HG03159 (cell line): ENCODE results near the gene NDOR1.

Experiments
- ATAC-seq: cut with Tn5 transposase; IDR thresholded peaks from one replicate; pipeline ENCODE4 v1.9.1; 2021; ENCODE audit warnings: mild to moderate bottlenecking, moderate library complexity; ENCODE audit not compliant: unreplicated experiment

Gene NDOR1

DNA sequence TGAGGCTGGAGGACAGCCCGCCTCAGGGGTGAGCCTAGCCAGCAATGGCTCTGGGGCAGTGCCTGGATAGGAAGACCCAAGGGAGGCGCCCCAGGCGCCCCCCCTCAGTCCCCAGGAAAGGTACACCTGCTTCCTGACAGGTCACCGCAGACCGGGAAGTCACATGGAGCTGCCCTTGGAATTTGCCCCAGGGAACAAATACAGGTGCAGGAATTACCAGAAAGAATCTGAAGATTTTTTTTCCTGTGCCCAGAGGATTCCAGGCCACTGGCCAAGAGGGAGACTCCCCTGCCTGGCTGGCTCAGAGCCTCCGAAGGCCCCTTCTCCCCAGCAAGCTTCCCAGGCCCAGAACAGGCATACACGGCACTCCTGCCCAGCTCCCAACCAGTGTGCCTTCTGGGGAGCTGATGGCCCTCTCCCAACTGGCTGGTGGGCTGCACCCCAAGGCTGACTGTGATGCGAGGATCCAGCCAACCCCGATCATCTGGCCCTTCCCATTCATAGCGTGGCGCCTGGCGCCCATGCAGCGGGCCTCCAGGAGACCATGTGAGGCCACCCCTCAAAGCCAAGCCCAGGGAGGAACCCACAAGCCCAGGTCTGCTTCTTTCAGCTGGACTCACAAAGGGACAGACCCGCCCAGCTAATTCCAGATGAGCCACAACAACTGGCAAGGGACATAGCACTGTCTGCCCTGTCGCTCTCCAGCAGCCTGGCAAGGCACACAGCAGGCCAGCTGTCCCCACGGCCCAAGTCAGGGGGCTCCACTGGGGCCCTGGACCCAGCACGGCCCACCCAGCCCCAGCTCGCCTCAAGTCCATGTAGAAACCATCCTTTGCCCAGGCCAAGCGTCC, 7.2 kb upstream of the NDOR1 start:
- no peak for ATAC-seq

DNA sequence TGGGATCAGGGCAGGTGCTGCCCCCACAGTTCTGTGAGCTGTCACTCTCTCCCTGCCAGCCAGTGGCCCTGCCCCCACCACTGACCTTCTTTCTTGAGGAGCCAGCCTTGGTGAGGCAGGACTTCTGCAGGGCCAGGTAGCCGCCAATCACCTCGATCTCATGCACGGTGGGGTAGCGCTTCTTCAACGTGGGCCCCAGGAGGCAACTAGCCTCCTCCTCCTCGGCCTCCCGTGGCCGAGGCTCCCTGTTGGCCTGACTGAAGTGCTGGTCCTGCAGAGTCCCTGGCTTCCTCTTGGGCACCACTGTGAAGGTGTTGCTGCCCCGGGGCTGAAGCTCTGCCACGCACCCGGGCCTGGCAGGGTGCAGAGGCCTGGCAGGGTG, 6.6 kb upstream of the NDOR1 start:
- no peak for ATAC-seq

DNA sequence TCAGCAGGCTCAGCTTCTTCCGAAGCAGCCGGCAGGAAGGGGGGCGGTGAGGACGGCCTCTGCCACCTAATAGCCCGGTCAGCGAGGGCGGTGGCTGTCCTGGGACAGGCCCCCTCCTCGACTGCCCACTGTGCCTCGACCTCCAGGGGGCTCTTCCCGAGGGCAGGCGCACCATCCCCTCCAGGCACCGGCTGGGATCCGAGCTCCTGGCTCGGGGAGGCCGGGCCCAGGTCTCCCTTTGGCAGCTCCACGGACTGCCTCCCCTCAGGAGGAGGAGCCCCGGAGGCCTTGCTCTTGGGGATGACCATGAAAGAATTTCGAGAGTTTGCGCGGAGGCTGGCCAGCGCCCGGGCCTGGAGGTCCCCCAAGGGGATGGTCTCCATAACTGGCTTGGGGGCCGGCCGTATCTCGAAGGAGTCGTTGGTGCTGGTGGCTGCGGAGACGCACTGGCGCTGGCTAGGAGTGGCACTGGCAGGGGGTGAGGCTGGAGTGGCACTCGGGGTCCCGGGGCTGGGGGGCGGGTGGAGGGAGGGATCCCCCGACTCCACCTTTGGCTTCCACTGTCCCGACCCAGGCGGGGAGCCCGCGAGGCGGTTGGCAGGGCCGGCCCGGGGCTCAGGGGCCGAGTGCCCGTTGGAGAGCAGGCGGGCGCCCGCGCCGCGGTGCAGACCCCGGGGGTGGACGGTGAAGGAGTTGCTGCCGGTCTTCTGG, 5.9 kb upstream of the NDOR1 start:
- no peak for ATAC-seq

DNA sequence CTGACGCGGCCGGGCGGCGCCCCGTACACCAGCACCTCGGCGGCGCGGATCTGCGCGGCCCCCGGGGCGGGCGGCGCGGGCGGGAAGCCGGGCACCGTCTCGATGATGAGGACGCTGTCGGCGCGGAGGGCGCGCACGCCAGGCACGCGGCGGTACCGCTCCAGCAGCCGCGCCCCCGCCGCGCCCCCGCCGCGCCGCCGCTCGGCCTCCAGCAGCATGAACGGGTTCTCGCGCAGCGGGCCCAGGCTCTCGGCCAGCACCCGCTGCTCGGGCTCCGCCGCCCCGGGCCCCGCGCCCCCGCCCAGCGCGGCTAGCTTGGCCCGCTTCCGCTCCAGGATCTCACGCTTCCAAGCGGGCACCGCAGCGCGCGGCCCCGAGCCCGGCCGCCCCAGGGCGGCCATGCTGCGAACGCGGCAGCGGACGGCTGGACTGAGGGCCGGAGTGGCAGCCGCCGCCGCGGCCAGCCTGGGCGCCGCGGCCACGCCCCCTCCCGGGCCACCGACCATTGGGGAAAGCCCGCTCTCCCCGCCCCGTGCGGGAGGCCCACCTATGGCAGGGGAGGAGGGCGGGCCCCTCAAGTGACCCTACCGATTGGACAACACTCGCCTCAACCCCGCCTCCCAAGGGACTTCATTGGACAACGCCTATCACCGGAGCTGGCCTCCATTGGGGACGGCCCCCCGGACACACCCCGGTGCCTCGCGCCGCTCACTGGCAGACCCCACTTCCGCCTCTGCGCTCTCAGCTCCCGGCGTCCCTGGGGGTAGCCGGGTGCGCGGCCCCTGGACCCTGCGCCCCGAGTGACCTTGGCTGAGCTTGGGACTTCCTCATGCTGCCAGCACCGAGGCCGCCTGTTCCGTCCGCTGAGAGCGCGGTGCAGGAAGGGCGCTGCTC, 4.9 kb upstream of the NDOR1 start, which contains the start of gene TPRN:
Gene TPRN, minus strand, starts transcription at position 431 of the 894 bp plus-strand sequence. Its CDS starts 30 bp downstream, at position 401.
- ATAC-seq: peak; percentile 84

DNA sequence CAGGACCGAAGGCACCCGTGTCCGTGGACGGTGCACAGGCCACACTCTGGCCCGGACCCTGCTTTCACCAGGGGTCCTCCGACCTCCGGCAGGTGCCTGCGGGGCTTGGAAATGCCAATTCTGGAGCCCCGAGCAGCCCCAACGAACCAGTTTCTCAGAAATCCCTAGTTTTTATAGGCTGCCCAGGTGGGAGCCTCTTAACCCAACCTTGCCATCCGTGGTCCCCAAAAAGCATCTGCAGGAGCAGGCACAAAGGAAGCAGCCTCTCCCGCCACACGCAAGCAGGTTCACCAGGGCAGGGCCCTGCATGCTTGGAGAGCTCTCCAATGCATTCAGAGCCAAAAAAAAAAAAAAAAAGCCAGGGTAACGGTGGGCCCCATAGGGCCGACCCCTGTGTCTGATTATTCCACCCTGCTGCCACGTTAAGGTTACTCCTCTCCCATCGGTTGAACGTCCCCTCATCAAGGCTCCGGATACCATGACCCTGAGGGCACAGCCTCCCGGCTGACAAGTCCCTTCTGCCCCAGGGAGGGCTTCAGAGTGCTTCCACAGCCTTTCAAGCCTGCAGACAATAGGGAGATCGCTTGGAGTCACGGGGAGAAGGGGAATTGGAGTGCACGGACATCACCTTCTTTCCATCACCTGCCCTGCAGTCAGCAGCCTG, 4.2 kb upstream of the NDOR1 start:
- ATAC-seq: no peak

DNA sequence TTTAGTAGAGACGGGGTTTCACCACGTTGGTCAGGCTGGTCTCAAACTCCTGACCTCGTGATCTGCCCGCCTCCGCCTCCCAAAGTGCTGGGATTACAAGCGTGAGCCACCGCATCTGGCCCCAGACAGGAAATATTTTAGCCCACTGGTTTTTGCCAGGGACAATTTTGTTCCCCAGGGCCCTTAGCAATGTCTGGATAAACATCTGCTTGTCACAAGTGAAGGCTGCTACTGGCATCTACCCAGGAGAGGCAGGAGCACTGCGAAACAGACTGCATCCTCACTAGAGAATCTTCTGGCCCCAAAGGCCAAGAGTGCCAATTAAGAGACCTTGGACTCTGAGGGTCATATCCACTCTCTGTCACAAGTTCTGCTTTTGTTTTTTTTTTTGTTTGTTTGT, 2.5 kb upstream of the NDOR1 start:
- no peak for ATAC-seq

DNA sequence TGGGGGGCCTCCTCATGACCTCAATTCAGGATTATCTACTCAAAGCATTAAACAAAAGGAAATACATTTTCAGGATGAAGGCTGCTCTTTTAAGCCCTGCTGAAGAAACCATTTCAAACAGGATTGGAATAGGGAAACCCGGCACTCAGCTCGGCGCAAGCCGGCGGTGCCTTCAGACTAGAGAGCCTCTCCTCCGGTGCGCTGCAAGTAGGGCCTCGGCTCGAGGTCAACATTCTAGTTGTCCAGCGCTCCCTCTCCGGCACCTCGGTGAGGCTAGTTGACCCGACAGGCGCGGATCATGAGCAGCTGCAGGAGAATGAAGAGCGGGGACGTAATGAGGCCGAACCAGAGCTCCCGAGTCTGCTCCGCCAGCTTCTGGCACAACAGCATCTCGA, 772 bp upstream of the NDOR1 start:
- no peak for ATAC-seq

DNA sequence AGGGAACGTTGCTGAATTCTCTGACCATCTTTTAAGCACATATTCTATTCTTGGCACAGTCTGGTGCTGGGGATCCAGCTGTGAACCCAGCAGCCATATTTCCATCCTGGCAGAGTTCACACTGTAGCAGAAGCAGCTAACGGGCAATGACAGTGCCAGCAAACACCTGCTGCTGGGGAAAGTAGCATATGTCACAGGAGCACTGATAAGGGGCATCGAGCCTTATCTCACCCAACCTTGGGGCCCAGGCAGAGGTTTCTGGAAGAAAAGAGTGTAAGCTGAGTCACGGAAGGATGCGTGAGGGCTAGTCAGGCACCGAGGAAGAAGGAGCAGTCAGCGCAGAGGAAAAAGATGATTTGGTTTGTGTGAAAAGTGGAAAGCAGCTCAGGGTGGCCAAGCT, 1.1 kb downstream of the NDOR1 start:
- ATAC-seq: no peak

DNA sequence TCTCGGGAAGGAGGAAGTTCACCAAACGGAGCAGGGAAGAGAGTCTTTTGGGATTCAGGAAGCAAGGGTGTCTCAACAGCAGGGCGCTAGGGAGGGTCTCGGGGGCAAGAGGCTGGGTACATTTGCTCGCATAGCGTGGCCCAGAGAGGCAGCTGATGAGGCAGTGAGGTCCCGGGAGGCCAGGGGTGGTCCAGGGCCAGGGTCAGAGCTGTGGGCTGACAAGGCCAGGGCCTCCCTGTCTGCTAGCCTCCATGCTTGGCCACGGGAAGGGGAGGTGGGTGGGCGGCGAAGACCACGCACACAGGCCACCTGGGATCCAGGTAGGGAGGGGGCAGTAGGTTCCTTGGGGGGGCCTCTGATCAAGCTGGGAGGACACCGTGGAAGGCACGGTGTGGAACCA, 6.0 kb downstream of the NDOR1 start:
- ATAC-seq: no peak

DNA sequence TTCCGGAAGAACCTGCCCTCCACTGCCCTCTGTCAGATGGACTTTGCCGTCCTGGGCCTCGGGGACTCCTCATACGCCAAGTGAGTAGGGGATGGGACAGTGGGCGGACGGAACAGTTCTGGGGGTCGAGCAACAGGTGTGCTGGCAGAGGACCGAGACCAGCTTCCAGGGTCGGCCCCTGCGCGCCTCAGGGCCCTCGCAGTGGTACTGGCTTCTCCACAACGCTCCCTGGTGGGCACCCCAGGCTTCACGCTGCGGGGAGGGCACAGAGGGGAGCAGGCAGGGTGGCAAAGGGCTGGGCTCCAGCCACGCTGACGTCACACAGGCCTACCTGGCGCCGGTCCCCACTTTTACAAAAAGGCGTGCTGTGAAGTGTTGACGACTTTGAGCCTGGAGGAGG, 7.0 kb downstream of the NDOR1 start:
- no peak for ATAC-seq

DNA sequence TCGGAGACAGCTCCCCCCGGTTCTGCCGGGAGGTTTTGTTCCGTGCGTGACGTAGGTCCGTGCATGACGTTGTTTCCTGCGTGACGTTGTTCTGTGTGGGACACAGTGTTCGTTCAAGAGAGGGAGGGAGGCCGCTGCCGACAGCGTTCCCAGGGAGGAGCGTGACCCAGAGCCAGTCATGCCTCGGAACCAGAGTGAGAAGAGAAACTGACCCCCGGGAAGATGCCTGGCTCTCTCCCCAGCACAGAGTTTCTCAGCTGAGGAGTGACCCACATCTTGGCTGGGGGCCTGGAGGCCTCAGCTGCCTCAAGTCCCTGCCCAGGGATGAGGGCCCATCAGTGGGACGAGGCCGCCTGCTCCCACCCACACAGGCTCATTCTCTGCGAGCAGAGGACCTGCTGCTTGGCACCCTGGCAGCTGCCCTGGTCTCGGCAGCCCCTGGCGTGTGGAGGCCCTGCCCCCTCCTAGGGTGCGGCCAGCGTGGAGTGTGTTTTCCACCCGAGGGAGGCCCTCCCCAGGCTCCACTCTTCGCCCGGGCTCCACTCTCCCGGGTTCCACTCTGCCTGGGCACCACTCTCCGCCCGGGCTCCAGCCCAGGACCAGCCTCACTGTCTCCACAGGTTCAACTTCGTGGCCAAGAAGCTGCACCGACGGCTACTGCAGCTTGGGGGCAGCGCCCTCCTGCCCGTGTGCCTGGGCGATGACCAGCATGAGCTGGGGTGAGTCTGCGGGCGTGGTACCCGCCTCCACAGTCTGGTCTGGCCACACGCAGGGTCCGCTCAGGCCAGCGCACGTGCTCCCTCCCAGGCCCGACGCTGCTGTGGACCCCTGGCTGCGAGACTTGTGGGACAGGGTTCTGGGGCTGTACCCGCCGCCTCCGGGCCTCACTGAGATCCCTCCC, 7.9 kb downstream of the NDOR1 start:
- ATAC-seq: no peak

DNA sequence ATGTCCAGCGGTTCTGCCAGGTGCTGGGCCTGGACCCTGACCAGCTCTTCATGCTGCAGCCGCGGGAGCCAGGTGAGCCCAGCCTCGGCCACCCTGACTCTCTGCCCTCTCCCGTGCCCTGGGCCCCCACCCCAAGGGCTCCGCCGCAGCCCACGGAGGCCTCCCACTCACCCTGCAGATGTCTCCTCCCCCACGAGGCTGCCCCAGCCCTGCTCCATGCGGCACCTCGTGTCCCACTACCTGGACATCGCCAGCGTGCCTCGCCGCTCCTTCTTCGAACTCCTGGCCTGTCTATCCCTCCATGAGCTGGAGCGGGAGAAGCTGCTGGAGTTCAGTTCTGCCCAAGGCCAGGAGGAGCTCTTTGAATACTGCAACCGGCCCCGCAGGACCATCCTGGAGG, 9.1 kb downstream of the NDOR1 start:
- no peak for ATAC-seq

DNA sequence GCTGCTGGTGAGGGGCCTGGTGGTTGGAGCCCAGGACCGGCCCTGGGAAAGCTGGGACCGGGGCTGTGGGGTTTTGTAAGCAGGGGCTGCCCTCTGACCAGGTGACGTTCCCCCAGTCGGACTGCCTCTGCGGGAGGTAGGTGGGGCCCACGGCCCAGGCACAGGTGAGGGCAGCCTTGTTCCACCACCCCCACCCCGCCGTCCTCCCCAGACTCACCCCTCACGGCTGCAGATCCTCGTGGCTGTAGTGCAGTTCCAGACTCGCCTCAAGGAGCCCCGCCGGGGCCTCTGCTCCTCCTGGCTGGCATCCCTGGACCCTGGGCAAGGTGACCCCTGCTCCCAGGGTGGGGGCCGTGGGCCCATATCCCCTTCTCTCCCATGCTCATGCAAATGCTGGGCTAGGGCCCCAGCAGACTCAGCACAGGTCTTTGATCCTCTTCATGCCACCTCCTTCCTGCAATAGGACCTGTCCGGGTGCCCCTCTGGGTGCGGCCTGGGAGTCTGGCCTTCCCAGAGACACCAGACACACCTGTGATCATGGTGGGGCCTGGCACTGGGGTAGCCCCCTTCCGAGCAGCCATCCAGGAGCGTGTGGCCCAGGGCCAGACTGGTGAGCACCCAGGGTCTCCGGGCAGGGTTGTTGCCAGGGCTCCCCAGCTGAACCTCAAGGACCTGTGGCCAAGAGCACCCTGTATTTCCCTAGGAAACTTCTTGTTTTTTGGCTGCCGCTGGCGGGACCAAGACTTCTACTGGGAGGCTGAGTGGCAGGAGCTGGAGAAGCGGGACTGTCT, 9.9 kb downstream of the NDOR1 start:
- no peak for ATAC-seq

DNA sequence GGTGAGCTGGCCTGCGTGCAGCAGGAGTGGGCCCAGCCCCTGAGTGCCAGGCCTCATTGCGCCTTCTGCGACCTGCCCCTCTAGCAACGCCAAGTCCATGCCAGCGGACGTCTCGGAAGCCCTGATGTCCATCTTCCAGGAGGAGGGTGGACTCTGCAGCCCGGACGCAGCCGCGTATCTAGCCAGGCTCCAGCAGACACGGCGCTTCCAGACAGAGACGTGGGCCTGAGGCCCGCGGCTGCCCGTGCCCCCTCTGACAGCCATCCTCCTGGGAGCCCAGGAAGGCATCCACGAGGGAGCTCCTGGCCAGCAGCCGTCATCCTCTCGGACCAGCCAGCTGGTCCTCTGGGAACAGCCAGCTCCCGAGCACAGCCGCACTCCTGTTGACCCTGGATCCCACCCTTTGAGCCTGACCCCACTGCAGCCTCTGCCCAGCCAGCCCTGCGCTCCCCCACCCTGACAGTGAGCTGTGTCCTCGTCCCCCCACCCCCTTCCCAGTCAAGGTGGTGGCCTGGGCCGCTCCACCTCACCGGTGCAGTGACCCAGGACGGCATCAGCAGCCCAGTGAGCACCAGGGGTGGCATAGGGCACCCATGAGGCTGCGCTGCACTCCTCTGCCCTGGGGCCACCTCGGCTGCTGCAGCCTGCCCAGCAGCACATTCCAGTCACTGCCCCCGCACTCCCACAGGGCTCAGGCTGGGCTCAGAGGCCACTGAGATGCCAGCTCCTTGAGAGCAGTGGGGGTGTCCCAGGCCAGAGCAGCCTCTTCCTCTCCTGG, 10.9 kb downstream of the NDOR1 start:
- ATAC-seq: no peak

DNA sequence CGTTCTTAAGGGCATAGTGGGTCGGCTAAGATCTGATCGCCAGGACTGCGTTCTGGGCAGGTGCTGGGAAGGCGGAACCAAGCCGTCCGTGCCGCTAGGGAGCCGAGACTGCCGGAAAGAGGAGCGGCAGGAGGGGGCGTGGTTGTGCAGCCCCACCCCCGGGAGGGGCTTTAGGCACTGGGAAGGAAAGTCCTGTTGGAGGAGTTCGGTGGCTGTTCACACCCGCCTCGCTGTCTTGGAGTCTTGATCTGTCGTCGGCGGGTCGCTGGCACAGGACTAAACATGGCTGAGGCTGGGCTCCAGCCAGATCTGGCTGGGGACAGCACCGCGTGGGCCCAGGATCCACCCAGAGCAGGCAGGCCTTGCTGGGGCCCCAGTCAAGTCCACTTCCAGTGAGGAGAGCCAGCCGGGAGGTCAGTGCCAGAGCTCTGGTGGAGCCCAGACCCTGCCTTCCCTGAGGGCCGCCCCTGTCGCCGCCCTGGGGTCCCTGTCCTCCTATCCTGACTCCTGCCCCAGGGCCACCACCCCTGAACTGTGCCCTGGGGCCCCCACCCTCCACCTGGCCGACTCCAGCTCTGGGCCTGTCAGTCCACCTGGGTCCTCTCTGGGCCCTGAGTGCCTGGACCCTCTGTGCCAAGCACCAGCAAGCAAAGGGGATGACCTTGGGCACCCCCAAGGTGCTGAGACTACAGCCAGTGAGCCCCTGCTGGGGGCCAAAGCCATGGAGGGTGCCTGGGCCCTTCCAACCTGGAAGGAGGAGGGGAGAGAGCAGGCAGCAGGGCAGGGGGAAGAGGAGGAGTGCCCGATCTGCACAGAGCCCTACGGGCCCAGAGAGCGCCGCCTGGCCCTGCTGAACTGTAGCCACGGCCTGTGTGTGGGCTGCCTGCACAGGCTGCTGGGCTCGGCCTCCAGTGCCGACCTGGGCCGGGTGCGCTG, 12.0 kb downstream of the NDOR1 start:
- ATAC-seq: no peak

DNA sequence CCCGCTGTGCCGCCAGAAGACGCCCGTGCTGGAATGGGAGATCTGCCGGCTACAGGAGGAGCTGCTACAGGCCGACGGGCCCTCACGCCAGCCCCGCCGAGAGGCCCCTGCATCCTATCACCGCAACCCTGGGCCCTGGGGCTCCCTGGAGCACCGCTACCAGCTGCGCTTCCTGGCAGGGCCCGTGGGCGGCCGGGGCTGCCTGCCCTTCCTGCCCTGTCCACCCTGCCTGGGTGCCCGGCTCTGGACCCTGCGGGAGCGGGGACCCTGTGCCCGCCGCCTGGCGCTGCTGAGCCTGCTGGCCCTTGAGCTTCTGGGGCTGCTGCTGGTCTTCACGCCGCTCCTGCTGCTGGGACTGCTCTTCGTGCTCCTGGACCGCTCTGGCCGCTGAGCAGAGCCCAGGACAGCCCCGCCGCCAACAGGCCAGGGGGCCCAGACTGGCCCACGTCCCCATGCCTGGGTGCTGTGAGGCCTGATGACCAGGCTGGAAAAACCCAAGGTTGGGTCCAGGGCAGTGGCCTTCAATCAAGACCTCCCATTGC, 12.8 kb downstream of the NDOR1 start:
- ATAC-seq: no peak

DNA sequence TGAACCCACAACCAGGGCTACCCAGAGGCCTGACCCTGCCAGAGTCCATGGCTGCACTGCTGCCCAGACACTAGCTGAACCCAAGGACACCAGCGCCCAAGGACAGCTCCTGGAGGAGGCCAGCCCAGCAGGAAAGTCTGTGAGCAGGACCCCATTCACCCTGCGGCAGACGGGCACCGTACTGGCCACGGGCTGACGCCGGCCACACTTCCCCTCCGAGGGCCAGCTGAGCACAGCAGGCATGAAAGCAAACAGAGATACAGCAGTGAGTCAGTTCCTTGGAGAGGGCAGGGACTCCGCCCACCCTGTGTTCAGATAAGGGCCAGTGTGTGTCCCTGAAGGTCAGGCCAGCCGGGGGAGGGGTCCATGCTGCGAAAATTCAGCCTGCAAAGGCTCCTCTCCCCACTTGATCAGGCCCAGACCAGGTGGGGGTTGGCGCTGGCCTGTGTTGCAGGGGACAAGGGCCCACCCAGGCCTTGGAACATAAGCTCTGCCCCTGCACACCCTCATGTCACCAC, 13.3 kb downstream of the NDOR1 start:
- no peak for ATAC-seq
